GM04504 (cell line): Measurements from ENCODE around the gene TCOF1.
A peak's percentile ranks its signal among the peaks of the same experiment; 100 is the strongest.

Experiments used
- DNase-seq: peaks from one replicate; pipeline ENCODE4 v3.0.0-alpha.2; 2012; ENCODE audit warnings: low read depth

Gene TCOF1

GRCh38 chr5:150428978-150429377 lies 71.5 kb downstream of the TCOF1 start:
- DNase-seq: no peak

- no peak for DNase-seq
Observed at GRCh38 chr5:150429410-150429873, 71.9 kb downstream of the TCOF1 start.

GRCh38 chr5:150431048-150431447 lies 73.6 kb downstream of the TCOF1 start:
- DNase-seq: no peak

- DNase-seq: no peak
Observed at GRCh38 chr5:150431574-150431973, 74.1 kb downstream of the TCOF1 start.

- peak; percentile 51 for DNase-seq
Observed at GRCh38 chr5:150434464-150434863, 77.0 kb downstream of the TCOF1 start.

- peak; percentile 66 for DNase-seq
Observed at GRCh38 chr5:150436141-150436680, 78.7 kb downstream of the TCOF1 start.

GRCh38 chr5:150438873-150439546 lies 81.5 kb downstream of the TCOF1 start:
- no peak for DNase-seq

- DNase-seq: no peak
Observed at GRCh38 chr5:150440948-150441812, 83.7 kb downstream of the TCOF1 start.

GRCh38 chr5:150441813-150442698 lies 84.6 kb downstream of the TCOF1 start:
- no peak for DNase-seq

GRCh38 chr5:150442699-150443080 lies 85.2 kb downstream of the TCOF1 start:
- no peak for DNase-seq

- no peak for DNase-seq
Observed at GRCh38 chr5:150443242-150444075, 86.0 kb downstream of the TCOF1 start.

- DNase-seq: no peak
Observed at GRCh38 chr5:150444770-150445169, 87.3 kb downstream of the TCOF1 start.

GRCh38 chr5:150446088-150446487 lies 88.6 kb downstream of the TCOF1 start:
- DNase-seq: no peak

GRCh38 chr5:150446583-150446982 lies 89.1 kb downstream of the TCOF1 start:
- DNase-seq: no peak

- DNase-seq: no peak
Observed at GRCh38 chr5:150447188-150447587, 89.7 kb downstream of the TCOF1 start.

GRCh38 chr5:150448334-150448733 lies 90.8 kb downstream of the TCOF1 start:
- no peak for DNase-seq

- DNase-seq: no peak
Observed at GRCh38 chr5:150448952-150449516, 91.5 kb downstream of the TCOF1 start.
